Erythroblast (primary cell): Measurements from ENCODE around the gene VAV3.

Experiments used
- GATA1 ChIP-seq: IDR thresholded peaks from 2 replicates; pipeline ENCODE4 v1.6.1; 2011; ENCODE audit warnings: low read depth, mild to moderate bottlenecking, control low read depth, low read length, moderate library complexity
- POLR2A ChIP-seq: IDR thresholded peaks from 2 replicates; pipeline ENCODE4 v1.6.1; 2011; ENCODE audit warnings: mild to moderate bottlenecking, low read length

GRCh38 chr1:107647012-107647411 lies 318.0 kb downstream of the VAV3 start:
- TF ChIP-seq POLR2A (no peak), GATA1 (no peak)
